Dedifferentiated amniotic fluid mesenchymal stem cell (primary cell): ENCODE data around the gene TBC1D2B.

Source experiments
- DNase-seq: peaks from one replicate; pipeline ENCODE4 v3.0.0-alpha.2; 2016; ENCODE audit errors: extremely low spot score

TBC1D2B gene

DNA sequence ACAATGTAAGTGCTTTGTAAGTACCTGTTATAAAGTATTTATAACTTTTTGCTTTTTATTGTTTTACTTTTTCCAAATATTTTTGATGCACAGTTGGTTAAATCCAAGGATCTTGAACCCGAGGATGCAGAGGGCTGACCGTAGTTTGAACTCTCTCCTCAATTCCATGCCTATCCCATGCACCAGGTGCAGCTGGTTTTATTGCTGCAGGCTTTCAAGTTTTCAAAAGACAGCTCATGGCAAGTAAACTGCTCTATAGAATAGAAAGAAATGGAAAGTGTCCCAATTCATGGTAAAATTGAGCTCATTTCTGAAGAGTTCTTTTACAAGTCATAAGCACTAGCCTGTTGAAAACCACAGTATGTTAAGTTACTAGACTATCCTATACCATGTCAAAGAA, 131.9 kb downstream of the TBC1D2B start:
- no peak for DNase-seq
